GM21390 (cell line): ENCODE data around the gene PDCD6IP.

Source experiments
- ATAC-seq: cut with Tn5 transposase; IDR thresholded peaks from one replicate; pipeline ENCODE4 v1.9.1; 2021; ENCODE audit not compliant: unreplicated experiment

PDCD6IP gene

DNA sequence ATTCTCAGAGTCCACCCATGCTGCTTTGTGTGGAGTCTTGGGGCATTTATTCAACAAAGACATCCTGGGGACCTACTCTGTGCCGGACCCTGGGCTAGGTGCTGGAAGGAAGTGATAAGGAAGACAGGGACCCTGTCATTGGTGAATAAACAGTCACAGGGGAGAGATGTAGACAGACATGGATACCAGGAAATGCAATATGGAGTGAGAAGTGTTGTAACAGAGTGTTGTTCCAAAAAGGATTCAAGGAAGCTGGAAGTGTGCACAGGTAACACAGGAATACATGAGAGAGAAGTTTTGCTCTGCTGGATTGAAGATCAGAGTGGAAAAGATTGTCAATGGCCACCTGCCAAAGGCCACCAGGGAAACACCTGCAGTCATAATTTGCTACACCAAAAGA, 89.0 kb downstream of the PDCD6IP start:
- no peak for ATAC-seq

DNA sequence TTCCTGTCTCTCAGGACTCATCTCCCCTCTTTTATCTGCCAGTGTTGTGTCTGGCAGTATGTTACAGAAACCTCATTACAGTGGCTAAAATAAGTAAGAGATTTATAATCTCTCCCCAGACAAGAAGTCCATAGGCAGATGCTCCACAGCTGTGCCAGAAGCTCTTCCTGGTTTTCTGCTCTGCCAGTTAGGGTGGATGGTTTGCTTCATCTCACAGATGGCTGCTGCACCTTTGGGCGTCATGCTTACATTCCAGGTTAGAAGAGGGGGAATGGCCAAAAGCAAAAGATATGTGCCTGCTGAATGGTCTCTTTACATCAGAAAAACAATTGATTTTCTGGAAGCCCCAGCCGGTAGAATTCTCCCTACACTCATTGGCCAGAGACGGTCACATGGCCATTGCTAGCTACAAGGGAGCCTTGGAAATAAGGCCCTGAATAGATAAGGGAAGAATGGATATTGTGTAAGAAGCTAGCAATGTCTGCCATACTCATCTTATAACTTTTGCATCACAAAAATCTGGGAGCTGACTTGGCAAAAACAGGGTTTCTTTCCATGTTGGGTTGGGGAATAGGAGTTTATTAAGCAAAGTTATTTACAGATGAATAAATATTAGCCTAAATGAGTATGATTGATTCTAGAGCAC, 91.1 kb downstream of the PDCD6IP start:
- ATAC-seq = no peak

DNA sequence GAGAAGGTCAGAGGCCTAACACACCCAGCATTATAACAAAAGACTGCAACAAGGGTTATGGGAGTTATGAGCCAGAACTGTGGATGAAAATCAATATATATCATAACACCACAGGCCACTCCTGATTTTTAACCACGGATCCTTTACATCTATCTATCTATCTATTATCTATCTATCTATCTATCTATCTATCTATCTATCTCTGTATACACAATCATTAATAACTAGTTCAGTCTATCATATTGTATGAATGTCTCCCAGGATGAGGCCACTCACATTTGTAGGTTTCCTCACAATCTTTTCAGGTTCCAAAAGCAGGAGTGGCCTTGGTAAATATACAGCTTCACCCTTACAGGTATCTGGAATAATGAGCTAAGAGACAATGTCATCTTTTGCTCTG, 94.2 kb downstream of the PDCD6IP start:
- no peak for ATAC-seq

DNA sequence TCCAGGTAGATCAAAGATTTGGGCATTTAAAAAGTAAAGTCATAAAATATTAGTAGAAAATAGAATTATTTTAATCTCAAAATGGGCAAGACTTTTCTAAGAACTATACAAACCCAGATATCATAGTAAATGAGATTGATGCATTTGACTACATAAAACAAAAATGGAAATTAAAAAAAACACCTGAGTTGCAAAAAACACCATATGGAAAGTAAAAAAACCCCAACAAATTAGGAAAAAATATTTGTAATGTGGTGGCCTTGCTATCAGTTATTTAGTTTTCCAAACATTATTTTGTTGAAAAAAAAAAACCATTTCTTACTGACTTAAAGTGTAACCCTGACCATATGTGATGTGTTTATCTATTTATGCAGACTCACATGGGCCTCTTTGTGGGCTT, 97.2 kb downstream of the PDCD6IP start:
- ATAC-seq = no peak

DNA sequence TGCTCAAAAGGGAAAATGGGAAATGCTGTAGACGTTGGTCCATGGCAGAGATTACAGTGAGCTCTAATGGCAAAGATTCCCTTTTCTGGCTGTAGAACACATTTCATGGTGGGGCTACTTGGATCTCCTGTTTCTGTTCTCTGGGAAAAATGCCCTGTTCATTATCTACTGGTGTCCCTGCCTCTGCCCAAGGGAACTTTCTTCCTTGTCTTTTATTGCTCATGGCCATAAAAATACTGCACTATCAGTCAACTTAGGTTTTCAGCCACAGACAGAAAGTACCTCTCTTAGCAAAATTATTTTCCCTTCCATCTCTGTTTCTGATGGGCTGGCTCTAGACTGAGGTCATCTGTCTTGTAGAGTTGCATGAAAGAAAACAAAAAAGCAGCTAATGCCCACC, 98.9 kb downstream of the PDCD6IP start:
- no peak for ATAC-seq

DNA sequence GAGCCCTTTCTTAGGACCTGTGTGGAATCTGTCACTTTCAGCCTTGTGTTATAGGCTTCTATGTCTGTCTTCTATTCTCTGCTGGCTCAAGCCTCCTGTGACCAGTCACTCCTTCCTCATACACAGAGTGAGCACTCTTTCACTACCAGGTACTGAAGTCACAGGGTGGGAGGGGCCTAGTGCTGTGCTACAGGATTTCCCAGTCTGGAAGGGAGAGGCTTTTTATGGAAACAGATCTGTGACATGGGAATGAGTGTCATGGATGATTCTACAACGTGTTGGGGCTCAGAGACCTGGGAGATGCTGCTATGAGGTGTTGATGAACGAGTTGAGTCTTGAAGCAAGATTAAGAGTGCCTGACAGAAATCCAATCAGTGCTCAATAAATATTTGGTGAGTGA, 100.5 kb downstream of the PDCD6IP start:
- no peak for ATAC-seq

DNA sequence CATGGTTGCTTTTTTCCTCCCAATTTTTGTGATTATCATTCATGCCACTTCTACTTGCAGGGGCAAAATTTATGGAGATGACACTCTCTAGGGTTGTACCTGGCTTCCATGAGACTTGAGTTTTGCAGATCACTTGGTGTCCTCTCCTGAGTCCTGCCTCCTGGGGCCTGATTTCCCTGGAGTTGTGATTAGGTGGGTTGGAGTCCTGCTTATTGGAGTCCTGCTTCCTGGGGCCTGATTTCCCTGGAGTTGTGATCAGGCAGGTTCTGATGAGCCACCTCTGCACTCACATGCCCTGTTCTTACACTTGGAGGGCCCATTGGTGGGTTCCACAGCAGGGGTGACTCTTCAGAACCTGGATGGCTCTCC, 102.0 kb downstream of the PDCD6IP start:
- ATAC-seq = no peak

DNA sequence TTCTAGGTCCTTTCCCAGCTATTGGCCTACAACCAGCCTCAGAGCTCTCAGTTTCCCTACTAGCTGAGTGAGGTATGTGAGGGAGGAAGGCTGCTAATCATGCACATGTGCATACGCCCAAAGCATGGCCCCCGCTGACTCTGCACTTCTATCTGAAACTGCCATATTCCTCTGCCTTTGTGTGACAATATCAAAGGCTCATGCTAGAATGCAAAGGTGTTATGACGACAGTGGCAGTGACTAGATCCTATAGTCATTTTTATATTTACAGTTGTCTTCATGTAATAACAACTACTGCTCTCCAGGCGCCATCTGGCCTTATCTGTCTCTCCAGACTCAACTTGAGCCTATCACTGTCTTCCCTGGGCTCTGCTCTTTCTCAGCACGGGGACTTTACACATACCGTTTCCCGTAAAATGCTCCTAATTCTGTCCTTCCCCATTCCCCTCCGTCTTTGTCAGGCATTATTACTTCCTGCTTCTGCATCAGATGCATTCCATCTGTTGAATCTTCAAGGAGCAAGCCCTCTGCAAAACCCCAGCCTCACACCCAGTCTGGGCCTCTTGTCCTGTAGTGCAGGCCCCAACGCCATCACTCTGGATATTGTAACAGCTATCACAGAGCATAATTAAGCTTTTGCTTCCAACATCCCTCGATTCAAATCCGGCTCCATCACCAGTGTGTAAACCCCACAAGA, 102.5 kb downstream of the PDCD6IP start:
- no peak for ATAC-seq

DNA sequence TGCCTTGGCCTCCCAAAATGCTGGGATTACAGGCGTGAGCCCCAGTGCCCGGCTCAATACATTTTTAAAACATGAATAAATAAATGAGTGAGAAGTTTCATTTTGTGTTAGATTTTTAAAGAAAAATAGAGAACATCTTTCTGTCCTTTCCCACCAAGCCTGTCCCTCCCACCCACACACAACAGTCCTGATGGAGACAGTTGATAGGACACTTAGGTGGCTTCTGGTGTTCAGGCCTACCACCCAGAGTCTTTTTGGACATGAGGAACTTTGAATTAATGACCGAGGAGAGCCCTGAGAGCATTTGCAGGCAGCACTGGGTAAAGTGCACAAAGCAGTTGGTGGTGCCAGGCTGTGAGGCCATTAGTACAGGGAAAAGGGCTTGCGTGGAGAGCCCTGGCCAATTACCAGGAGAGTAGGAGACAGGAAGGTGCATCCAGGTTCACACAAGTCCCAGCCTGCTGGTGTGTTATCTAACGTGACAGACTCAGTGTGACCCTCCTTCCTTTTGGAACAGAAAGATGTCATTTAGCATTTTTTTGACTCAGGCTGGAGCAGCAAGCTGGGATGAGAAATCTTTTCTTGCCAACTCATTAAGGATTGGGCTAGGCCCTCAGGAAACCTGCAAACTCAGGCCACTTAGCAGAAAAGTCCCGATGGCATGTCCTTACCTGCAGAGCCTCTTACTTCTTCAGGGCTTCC, 103.6 kb downstream of the PDCD6IP start:
- ATAC-seq = no peak

DNA sequence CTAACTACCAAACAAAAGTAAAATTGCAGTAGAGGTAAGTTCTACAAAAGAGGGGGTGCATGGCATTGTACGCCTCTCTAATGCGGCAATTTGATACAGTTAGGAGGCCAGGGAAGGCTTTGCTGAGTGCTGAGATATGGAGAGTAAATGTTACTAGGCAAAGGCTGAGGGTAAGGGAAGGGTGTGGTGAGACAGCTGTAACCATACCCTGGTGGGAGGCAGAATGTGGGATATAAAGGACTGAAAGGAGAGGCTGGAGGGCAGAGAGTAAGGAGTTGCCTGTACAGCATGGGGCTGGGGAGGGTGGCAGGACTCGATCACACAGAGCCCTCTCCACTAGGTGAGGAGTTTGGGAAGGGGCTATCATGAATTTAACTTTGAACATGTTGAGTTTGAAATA, 106.3 kb downstream of the PDCD6IP start:
- no peak for ATAC-seq

DNA sequence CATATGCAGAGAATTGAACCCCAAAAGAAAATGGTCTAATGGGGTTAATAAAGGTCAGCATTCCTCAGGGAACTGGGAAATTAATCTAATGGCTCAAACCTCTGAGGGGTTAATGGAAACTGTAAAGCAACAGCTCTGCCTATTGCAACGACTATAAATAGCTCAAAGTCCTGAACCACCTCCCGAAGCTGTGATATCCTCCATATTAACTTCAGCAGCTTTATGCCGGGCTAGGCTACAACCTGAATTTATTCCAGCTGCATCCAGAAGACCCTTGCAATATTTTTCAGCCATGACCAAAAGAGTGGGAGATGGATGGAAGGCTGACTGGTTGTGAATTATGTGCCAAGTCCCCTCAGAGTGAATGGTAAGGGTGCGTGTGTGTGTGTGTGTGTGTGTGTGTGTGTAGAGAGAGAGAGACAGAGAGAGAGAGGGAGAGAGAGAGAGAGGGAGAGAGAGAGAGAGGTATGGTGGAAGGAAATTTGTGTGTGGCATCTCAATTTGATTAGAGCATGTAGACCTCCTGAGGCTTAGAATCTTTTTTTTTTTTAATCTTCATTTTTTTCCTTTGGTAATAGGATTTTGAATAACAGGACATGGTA, 109.9 kb downstream of the PDCD6IP start:
- ATAC-seq = no peak

DNA sequence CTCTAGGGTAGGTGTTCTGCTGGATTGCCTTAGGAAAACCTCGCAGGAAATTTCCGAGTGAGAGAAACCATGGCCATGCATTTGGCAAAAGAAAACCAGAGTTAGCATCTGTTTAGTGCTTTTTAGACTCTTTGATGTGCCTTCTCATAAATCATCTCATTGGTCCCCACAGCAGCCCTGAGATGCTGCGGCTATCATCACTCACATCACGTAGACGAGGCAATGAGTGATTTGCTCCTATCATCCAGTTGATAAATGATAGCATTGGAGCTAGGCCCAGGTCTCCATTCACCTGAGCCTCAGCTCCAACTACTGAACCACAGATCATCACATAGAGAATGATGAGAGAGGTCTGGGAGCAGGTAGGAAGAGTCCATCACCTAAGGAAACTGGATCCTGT, 111.1 kb downstream of the PDCD6IP start:
- no peak for ATAC-seq

DNA sequence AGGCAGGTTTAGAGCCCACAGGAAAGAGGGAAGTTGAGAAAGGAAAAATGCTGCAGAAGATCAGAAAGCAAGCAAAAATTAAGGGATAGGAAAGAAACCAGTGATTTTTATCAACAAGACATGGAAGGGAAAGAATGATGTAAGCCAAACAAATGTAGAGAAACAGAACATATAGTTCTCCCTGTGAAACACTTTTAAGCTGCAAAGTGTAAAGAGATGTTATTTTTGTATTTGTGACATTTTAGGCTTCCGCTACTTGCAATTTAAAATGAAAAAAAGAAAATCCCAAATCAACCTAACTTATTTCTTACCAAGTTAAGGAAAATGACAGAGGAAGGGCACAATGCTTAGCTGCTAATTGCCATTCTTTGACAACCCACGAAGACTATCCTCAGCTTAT, 111.6 kb downstream of the PDCD6IP start:
- no peak for ATAC-seq

DNA sequence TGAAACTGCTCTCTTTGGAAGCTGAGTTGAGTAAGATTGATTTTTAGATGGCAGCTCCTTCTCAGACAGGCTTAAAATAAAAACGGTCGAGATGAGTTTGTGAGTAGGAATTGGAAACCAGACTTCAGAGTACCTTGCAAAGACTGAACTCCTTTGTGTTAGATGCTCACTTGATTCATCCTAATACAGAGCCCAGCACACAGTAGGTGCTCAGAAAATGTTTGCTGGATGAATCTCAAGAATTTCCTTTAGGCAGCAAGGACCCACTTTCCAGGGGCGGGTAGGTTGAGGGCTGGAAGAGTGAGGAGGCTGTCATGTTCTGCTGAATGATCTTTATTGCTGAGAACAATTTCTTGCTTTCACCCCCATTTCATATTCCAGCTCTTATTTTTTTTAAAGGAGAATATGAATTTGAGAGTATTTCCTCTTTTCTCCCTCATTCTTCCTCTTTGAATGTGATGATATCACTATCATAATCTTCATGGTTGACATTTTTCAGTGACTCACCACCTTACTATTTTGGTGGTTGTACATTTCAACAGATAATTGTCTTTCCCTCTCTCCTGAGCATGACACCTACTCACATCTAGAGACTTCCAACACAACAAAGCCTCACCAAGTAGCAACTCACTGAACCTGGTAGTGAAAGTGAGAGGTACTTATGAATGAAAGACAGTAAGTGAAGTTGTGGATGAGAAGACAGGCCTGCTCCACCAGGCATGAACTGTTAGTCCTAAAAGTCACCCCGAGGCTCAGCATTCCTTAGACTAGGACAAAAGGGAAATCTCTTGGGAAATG, 113.3 kb downstream of the PDCD6IP start:
- no peak for ATAC-seq

DNA sequence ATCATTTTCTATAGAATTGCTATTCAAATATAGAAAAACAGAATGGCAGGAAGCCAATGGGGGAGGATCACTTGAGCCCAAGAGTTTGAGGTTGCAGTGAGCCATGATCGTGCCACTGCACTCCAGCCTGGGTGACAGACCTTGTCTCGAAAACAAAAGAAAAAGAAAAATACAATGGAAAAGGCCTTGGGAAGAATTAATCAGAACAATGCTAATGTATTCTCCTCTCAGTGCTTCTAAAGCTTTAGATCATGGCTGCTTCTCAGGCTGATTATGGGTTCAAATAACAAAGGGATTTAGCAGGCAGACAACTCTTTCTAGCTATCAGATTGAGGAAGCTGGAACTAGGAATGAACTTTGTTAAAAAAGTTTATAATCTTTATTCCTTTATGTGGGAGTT, 115.8 kb downstream of the PDCD6IP start:
- no peak for ATAC-seq

DNA sequence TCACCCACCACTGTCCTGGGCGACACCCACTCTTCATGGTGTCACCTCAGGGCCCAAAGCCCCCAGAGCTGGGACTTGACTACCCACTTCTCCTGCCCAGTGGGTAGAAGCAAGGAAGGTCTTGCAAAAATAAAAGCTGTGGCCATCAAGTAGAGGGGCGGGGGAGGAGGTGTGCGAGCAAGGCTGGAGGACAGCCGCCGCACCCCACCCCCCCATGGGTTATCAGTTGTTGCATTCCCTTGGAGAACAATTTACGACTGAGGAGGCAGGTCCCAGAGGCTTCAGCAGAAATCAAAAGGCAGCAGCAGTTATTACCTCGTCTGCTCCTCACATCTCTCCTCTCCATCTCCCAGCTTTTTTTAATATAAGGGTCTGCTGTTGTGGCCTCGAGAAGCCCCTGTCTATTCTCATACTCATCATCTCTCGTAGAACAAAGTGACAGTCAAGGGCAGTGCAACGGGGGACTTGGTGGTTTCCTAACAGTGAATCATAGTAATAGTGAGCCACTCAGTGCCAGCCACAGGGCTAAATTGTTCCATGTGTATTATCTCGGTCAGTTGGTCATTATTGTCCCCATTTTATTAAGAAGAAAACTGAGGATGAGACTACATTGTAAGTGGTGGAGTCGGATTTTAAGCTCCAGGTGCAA, 116.4 kb downstream of the PDCD6IP start:
- ATAC-seq = no peak

DNA sequence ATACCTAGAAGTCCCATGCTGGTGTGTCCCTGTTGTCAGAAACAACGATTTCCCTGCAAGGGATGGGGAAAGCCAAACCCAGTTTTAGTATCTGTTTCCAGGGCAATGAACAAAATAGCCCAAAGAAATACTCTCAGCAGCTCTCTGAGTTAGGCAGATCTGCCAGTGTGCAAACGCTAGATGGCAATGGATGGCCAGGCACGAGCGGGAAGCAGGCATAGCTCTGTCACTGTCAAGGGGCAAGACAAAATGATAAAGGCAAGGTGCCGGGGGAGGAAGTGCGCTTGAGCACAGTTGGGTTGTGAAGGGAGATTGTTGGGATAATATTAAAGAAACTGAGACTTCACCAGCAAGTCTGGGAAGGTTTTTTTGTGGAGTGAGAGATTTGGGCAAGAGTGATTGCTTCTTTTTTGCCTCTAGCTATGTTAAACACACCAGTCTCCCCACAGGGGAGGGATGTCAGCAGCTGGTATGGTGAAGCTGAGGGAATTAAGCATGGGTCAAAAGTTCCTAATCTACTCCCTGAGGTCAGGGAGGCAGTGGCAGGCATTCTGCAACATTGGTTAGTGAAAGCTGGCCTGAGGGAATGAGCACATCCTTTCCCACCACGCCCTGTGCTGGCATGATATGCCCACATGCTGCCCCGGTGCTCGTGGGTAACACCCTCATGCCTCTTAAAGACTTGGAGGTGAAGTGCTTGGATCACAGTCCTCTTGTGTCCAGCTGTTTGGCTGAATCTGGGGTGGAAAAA, 117.5 kb downstream of the PDCD6IP start:
- ATAC-seq = peak; percentile 68

DNA sequence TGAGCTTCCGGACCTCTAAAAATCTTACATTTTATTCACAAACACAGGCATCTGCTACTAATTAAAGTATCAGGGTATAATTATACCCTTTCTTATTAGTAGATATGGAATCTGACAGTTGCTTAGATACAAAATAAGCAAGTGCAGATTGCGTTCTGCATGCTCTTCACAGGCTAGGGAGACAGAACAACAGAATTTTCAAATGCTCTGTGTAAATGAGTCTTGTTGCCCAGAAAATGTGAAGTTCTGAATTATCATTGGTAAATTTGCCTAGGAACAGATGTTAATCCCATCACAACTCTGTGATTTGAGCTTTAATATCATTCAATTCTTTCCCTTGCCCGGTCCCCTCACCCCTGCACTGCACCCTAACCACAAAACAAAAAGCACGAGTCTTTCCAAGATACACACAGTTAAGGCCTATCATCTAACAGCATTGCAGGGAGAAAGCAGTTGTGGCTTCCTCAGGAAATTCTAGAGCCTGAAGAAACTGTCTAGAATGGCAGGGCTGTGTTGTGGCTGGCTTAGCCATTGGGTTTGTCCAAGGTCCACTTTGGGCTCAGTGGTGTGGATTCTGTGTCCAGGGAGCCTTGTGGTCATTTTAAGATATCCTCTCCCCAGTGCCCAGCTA, 119.8 kb downstream of the PDCD6IP start:
- ATAC-seq = no peak
